ENCODE data around the gene NFIX. TPM values are rescaled to one million over a fixed set of nuclear protein-coding genes. Genes with fewer than 3 reads are reported as not detected.

The NFIX gene
- polyA plus RNA-seq, 3 donors from 2014 or later = 0.49 TPM; not detected in 2

GRCh38 chr19:13027557-13027956 is 32.3 kb downstream of the NFIX start:
- Mint-ChIP-seq H3K4me3 (no peak overlapping the region), H3K27me3 (ENCODE audit: low read depth in 3 of 3) (peaks cover 22 to 33% (median 26%) of the 10 kb centered on the region in 3 donors), H3K4me1 (peaks cover 17 to 30% of the 10 kb centered on the region in 2 donors), H3K36me3 (peaks cover 4 to 8% (median 6%) of the 10 kb centered on the region in 3 donors), H3K9me3 (peaks cover 0 to 1% (median 0%) of the 10 kb centered on the region in 6 donors), H3K27ac (no peak overlapping the region)
- no peak for DNase-seq

GRCh38 chr19:13028027-13028426 is 32.8 kb downstream of the NFIX start:
- Mint-ChIP-seq H3K9me3 (peaks cover 0 to 1% (median 0%) of the 10 kb centered on the region in 6 donors), H3K36me3 (peaks cover 4 to 8% (median 6%) of the 10 kb centered on the region in 3 donors), H3K4me1 (peaks cover 16 to 27% of the 10 kb centered on the region in 2 donors), H3K27me3 (ENCODE audit: low read depth in 3 of 3) (peaks cover 18 to 34% (median 25%) of the 10 kb centered on the region in 3 donors), H3K27ac (no peak overlapping the region), H3K4me3 (no peak overlapping the region)
- DNase-seq = no peak

GRCh38 chr19:13029301-13029880 is 34.1 kb downstream of the NFIX start:
- peaks cover 11 to 27% (median 15%) of the 10 kb centered on the region in 3 donors for H3K27me3 Mint-ChIP-seq (ENCODE audit: low read depth in 3 of 3)
- peaks cover 0 to 1% (median 0%) of the 10 kb centered on the region in 6 donors for H3K9me3 Mint-ChIP-seq
- H3K4me1 Mint-ChIP-seq = peaks cover 10 to 21% of the 10 kb centered on the region in 2 donors
- peak overlapping the region in 1 of 6 donors; percentile 45 for H3K27ac Mint-ChIP-seq
- H3K36me3 Mint-ChIP-seq = peaks cover 3 to 6% (median 6%) of the 10 kb centered on the region in 3 donors
- no peak overlapping the region for H3K4me3 Mint-ChIP-seq
- no peak for DNase-seq

GRCh38 chr19:13029893-13030292 is 34.6 kb downstream of the NFIX start:
- Mint-ChIP-seq H3K27ac (no peak overlapping the region), H3K4me3 (no peak overlapping the region), H3K4me1 (peaks cover 7 to 17% of the 10 kb centered on the region in 2 donors), H3K27me3 (ENCODE audit: low read depth in 3 of 3) (peaks cover 6 to 22% (median 10%) of the 10 kb centered on the region in 3 donors), H3K9me3 (peaks cover 0 to 1% (median 0%) of the 10 kb centered on the region in 6 donors), H3K36me3 (peaks cover 0 to 6% (median 3%) of the 10 kb centered on the region in 3 donors)
- DNase-seq = no peak

GRCh38 chr19:13031917-13032623 is 36.8 kb downstream of the NFIX start:
- Mint-ChIP-seq H3K4me3 (no peak overlapping the region), H3K9me3 (peaks cover 0 to 1% (median 0%) of the 10 kb centered on the region in 6 donors), H3K36me3 (no peaks in the 10 kb centered on the region)

DNA sequence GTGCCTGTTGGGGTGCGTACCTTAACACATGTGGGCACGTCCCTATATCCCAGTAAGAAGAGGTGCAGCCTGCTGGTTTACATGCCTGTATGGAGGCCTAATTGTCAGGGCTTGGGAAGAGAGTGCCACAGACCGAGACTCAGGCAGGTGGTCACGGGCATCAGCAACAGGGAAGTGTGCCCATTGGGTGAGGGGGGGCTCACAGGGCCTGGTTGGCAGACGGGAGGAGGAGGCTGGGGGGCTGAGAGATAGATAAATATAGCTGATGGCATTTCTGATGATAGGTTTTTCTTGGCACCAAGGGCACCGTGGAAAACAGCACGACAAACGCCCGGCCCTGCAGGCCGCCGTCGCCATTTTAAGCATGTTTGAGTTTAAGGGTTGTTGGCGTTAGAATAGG is 37.6 kb downstream of the NFIX start:
- peak overlapping the region in 1 of 6 donors; percentile 64 for H3K27ac Mint-ChIP-seq
- peaks cover 0 to 6% (median 5%) of the 10 kb centered on the region in 3 donors for H3K27me3 Mint-ChIP-seq (ENCODE audit: low read depth in 3 of 3)
- DNase-seq = no peak

More at GRCh38 chr19:13031917-13032623, 36.8 kb downstream of the NFIX start:
- H3K27ac Mint-ChIP-seq = peak overlapping the region in 3 of 6 donors; percentile 20 to 64 (median 62)
- H3K27me3 Mint-ChIP-seq (ENCODE audit: low read depth in 3 of 3) = peaks cover 0 to 7% (median 6%) of the 10 kb centered on the region in 3 donors
- no peak for DNase-seq
- H3K4me1 Mint-ChIP-seq = peaks cover 3 to 8% of the 10 kb centered on the region in 2 donors

DNA sequence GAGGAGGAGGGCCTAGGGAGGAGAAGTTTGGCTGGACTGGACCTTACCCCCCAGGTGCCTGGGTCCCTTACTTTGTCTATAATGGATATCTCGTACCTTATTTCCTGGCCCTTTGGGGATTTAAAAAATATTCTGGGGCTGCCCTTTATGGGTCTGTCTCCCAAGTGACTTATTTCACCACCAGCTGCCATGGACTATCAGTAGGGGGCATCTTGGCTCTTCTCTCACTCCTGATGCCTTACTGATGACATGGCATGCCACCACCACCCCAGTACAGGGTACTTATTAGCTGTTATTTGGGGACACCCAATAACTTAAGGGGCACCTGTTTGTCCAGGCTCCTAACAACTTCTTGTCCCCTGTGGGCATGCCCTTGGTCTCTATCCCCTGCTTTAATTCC is 38.0 kb downstream of the NFIX start:
- H3K9me3 Mint-ChIP-seq = peaks cover 0 to 1% (median 0%) of the 10 kb centered on the region in 6 donors
- H3K4me1 Mint-ChIP-seq = peaks cover 3 to 8% of the 10 kb centered on the region in 2 donors
- peak overlapping the region in 3 of 6 donors; percentile 53 to 89 (median 73) for H3K27ac Mint-ChIP-seq

More for the DNA sequence above, 37.6 kb downstream of the NFIX start:
- Mint-ChIP-seq H3K4me1 (peaks cover 3 to 8% of the 10 kb centered on the region in 2 donors), H3K36me3 (no peaks in the 10 kb centered on the region), H3K4me3 (no peak overlapping the region), H3K9me3 (peaks cover 0 to 1% (median 0%) of the 10 kb centered on the region in 6 donors)

DNA sequence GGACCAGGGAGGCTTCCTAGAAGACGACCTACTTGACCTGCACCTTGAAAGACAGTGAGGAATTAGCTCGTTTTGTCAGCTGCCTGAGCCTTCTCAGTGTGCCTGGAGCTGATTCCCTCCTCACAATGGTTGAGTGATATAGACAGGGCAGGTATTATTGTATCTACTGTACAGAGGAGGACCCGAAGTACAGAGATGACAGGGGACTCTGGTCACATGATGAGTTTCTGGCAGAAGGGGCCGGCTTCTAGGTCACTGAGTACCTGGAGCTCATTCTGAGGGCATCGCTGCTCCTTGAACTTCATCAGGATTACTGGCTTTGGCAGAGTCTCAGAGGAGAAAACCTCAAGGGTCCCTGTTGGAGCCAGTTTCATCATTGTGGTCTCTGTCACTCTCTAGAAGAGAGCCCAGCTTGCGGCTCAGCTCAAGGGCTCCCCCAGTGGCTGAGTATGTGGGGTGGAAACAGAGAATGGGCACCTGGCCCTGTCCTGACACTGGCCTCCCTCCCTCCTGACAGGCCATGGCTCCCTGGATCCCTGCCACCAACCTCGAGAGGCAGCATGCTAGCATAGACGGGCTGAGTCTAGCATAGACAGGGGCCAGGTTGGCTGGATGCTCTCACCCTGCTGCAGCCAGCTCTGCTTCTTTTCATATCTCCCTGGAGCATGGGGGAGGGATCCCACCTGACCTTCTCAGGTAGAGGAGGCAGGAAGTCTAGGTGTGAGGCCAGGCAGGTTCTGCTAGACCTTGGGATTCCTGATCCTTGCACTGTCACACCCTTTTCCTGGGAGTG is 38.7 kb downstream of the NFIX start:
- Mint-ChIP-seq H3K36me3 (no peaks in the 10 kb centered on the region), H3K27me3 (ENCODE audit: low read depth in 3 of 3) (peaks cover 0 to 6% (median 2%) of the 10 kb centered on the region in 3 donors), H3K27ac (peak overlapping the region in 5 of 6 donors; percentile 59 to 89 (median 73)), H3K4me3 (no peak overlapping the region), H3K9me3 (peaks cover 0 to 1% (median 0%) of the 10 kb centered on the region in 6 donors), H3K4me1 (peaks cover 3 to 8% of the 10 kb centered on the region in 2 donors)
- DNase-seq = peak; percentile 55 to 59 (median 55)

More for the DNA sequence above, 38.0 kb downstream of the NFIX start:
- DNase-seq = peak; percentile 20 to 32 (median 23)
- Mint-ChIP-seq H3K27me3 (ENCODE audit: low read depth in 3 of 3) (peaks cover 0 to 6% (median 5%) of the 10 kb centered on the region in 3 donors), H3K36me3 (no peaks in the 10 kb centered on the region), H3K4me3 (no peak overlapping the region)

- peaks cover 0 to 6% (median 5%) of the 10 kb centered on the region in 3 donors for H3K27me3 Mint-ChIP-seq (ENCODE audit: low read depth in 3 of 3)
- H3K4me3 Mint-ChIP-seq = no peak overlapping the region
- H3K4me1 Mint-ChIP-seq = peaks cover 3 to 8% of the 10 kb centered on the region in 2 donors
- no peak for DNase-seq
- H3K27ac Mint-ChIP-seq = peak overlapping the region in 2 of 6 donors; percentile 73 to 89
- H3K36me3 Mint-ChIP-seq = no peaks in the 10 kb centered on the region
- peaks cover 0 to 1% (median 0%) of the 10 kb centered on the region in 6 donors for H3K9me3 Mint-ChIP-seq
Measured at GRCh38 chr19:13034636-13035035, 39.4 kb downstream of the NFIX start.

GRCh38 chr19:13035820-13036365 is 40.6 kb downstream of the NFIX start:
- H3K9me3 Mint-ChIP-seq = no peaks in the 10 kb centered on the region
- H3K36me3 Mint-ChIP-seq = no peaks in the 10 kb centered on the region
- H3K27ac Mint-ChIP-seq = peak overlapping the region in 1 of 6 donors; percentile 68
- H3K4me3 Mint-ChIP-seq = no peak overlapping the region
- no peak for DNase-seq
- peaks cover 3 to 8% of the 10 kb centered on the region in 2 donors for H3K4me1 Mint-ChIP-seq
- H3K27me3 Mint-ChIP-seq (ENCODE audit: low read depth in 3 of 3) = peaks cover 0 to 8% (median 7%) of the 10 kb centered on the region in 3 donors

- DNase-seq = no peak
- Mint-ChIP-seq H3K4me1 (peaks cover 3 to 8% of the 10 kb centered on the region in 2 donors), H3K9me3 (no peaks in the 10 kb centered on the region), H3K27me3 (ENCODE audit: low read depth in 3 of 3) (peaks cover 0 to 8% (median 7%) of the 10 kb centered on the region in 3 donors), H3K27ac (peak overlapping the region in 1 of 6 donors; percentile 68), H3K36me3 (no peaks in the 10 kb centered on the region), H3K4me3 (no peak overlapping the region)
Measured at GRCh38 chr19:13036366-13036976, 41.2 kb downstream of the NFIX start.

GRCh38 chr19:13037161-13037560 is 41.9 kb downstream of the NFIX start:
- Mint-ChIP-seq H3K27me3 (ENCODE audit: low read depth in 3 of 3) (peaks cover 0 to 8% (median 7%) of the 10 kb centered on the region in 3 donors), H3K27ac (peak overlapping the region in 2 of 6 donors; percentile 16 to 70), H3K9me3 (no peaks in the 10 kb centered on the region), H3K36me3 (no peaks in the 10 kb centered on the region), H3K4me1 (peaks cover 3 to 8% of the 10 kb centered on the region in 2 donors), H3K4me3 (no peak overlapping the region)
- no peak for DNase-seq
